ENCODE measurements around the gene TM9SF2. TPM values are rescaled to one million over a fixed set of nuclear protein-coding genes. Genes with fewer than 3 reads are reported as not detected.

The TM9SF2 gene
- total RNA-seq, 1 donor from 2014 or later = 74.1 TPM

DNA sequence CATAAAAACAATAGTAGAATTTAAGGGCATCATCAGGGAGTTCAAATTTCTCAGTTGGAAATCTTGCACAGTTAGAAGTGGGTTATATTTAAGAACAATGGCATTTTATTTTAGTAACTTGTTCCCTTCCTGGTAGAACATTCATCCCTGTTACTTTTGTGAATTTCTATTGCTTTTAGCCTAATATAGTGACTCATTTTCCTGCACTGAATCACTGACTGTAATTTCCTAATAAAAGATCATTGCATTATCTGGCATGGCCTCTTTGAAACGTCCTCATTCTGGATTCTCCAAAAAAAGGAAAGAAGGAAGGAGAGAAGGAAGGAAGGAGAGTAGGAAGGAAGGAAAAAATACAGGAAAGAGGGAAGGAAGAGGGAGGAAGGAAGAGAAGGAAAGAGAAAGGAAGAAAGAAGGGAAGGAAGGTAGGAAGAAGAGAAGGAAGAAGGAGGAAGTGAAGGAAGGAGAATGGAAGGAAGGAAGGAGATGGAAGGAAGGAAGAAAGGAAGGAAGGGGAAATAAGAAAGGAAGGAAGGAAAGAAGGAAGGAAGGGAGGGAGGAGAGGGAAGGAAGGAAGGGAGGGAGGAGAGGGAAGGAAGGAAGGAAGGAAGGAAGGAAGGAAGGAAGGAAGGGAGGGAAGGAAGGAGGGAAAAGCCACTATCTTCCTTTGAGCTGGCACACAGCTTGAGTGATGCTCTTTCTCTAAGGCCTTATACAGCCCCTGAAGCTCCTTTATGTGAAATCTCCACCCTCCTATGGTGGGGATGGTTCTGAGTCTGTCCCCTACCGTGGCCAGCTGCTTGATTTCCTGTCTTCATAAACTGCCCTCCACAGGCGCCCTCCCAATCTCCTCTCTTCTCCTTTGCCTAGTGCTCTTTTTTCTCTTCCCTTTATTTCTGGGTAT, 29.8 kb upstream of the TM9SF2 start:
- no peak for DNase-seq
- TF ChIP-seq, protein P1, sequence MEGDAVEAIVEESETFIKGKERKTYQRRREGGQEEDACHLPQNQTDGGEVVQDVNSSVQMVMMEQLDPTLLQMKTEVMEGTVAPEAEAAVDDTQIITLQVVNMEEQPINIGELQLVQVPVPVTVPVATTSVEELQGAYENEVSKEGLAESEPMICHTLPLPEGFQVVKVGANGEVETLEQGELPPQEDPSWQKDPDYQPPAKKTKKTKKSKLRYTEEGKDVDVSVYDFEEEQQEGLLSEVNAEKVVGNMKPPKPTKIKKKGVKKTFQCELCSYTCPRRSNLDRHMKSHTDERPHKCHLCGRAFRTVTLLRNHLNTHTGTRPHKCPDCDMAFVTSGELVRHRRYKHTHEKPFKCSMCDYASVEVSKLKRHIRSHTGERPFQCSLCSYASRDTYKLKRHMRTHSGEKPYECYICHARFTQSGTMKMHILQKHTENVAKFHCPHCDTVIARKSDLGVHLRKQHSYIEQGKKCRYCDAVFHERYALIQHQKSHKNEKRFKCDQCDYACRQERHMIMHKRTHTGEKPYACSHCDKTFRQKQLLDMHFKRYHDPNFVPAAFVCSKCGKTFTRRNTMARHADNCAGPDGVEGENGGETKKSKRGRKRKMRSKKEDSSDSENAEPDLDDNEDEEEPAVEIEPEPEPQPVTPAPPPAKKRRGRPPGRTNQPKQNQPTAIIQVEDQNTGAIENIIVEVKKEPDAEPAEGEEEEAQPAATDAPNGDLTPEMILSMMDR (IDR thresholded peaks at IDR 0.05; ENCODE audit: partially characterized antibody, unreplicated experiment) = no peak
- H3K4me1 Mint-ChIP-seq (ENCODE audit: low read depth, unreplicated experiment) = peaks cover 15% of the 10 kb centered on the region
- no peak overlapping the region for H3K4me3 Mint-ChIP-seq (ENCODE audit: unreplicated experiment)
- H3K36me3 Mint-ChIP-seq (ENCODE audit: unreplicated experiment) = no peaks in the 10 kb centered on the region
- peaks cover 4% of the 10 kb centered on the region for H3K9me3 Mint-ChIP-seq (ENCODE audit: unreplicated experiment)
- H3K27ac Mint-ChIP-seq (ENCODE audit: unreplicated experiment) = no peak overlapping the region
- no peaks in the 10 kb centered on the region for H3K27me3 Mint-ChIP-seq (ENCODE audit: unreplicated experiment)

DNA sequence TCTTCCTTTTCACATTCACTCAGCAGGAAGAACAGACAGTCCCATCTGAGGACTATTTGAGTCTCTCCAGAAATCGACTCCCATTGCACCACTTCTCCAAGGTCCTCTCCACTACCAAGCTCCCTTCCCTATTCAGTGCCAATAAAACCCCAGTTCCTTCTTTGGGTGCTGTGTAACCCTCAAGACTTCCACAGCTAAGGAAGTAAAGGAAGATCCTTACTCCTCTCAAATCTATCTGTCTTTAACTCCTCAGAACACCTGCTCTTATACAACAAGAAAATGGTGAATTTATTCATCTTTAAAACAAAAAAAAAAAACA, 29.2 kb upstream of the TM9SF2 start:
- Mint-ChIP-seq H3K4me3 (ENCODE audit: unreplicated experiment) (no peak overlapping the region), H3K9me3 (ENCODE audit: unreplicated experiment) (peaks cover 4% of the 10 kb centered on the region), H3K27ac (ENCODE audit: unreplicated experiment) (no peak overlapping the region), H3K4me1 (ENCODE audit: low read depth, unreplicated experiment) (peaks cover 12% of the 10 kb centered on the region), H3K36me3 (ENCODE audit: unreplicated experiment) (no peaks in the 10 kb centered on the region), H3K27me3 (ENCODE audit: unreplicated experiment) (peaks cover 2% of the 10 kb centered on the region)
- no peak for DNase-seq
- TF ChIP-seq, protein P1 (IDR thresholded peaks at IDR 0.05; ENCODE audit: partially characterized antibody, unreplicated experiment) = no peak

DNA sequence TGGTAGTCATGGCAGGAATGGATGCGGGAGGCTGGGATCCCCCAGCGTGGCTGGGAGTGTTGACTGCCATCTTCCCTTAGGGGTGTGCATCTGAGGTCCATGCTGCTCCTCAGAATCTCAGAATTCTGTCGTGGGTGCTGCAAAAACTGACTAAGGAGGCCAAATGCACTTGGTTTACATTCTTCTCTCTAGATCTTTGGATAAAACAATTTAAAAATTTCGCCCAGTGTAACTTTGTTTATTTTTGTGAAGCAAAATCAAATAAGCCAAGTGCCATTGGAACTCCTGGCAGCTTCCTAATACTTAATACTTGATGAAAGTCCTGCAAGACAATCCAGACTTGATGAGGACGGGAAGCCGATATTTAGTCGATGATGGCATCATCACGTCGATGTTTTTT, 27.8 kb upstream of the TM9SF2 start:
- DNase-seq = no peak
- Mint-ChIP-seq H3K4me3 (ENCODE audit: unreplicated experiment) (no peak overlapping the region), H3K36me3 (ENCODE audit: unreplicated experiment) (no peaks in the 10 kb centered on the region), H3K27me3 (ENCODE audit: unreplicated experiment) (peaks cover 2% of the 10 kb centered on the region), H3K27ac (ENCODE audit: unreplicated experiment) (no peak overlapping the region), H3K4me1 (ENCODE audit: low read depth, unreplicated experiment) (peaks cover 8% of the 10 kb centered on the region), H3K9me3 (ENCODE audit: unreplicated experiment) (peaks cover 2% of the 10 kb centered on the region)
- TF ChIP-seq, protein P1 (IDR thresholded peaks at IDR 0.05; ENCODE audit: partially characterized antibody, unreplicated experiment) = no peak

DNA sequence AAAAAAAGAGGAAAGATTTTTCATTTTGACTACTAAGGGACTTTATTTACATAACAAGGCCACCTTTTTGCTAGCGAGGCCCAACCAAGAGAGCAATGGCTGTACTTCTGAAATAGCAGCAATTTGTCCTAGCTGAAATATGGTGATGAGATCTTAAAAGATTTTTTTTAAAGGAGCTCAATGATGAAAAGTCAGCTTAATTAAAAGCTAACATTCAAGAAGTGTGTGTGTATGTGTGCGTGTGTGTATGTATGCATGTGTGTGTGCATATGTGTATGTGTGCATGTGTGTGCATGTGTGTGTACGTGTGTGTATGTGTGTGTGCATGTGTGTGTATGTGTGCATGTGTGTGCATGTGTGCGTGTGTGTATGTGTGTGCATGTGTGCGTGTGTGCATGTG, 24.6 kb upstream of the TM9SF2 start:
- Mint-ChIP-seq H3K9me3 (ENCODE audit: unreplicated experiment) (peaks cover 2% of the 10 kb centered on the region), H3K4me1 (ENCODE audit: low read depth, unreplicated experiment) (no peaks in the 10 kb centered on the region), H3K4me3 (ENCODE audit: unreplicated experiment) (no peak overlapping the region), H3K36me3 (ENCODE audit: unreplicated experiment) (no peaks in the 10 kb centered on the region), H3K27ac (ENCODE audit: unreplicated experiment) (no peak overlapping the region), H3K27me3 (ENCODE audit: unreplicated experiment) (peaks cover 4% of the 10 kb centered on the region)
- no peak for DNase-seq
- TF ChIP-seq, protein P1 (IDR thresholded peaks at IDR 0.05; ENCODE audit: partially characterized antibody, unreplicated experiment) = no peak

DNA sequence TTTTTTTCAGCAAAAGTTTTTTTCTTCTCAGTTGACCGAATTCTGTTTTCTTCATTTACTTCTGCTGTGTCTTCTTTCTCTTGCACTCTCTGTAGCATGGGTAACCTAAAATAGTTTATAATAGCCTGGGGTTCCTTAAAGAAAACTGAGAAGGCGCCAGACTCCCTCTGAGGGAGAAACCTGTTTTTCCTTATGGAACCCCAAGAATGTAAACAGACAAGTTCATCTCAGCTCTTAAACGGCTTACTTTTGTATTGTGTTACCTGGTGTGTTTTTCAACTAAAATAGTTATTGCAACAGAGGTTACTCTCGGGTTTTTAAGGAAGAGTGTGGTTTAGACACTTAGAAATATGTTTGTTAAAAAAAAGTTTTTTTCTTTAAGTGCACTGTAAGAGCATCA, 23.8 kb upstream of the TM9SF2 start:
- Mint-ChIP-seq H3K36me3 (ENCODE audit: unreplicated experiment) (no peaks in the 10 kb centered on the region), H3K27me3 (ENCODE audit: unreplicated experiment) (peaks cover 4% of the 10 kb centered on the region), H3K27ac (ENCODE audit: unreplicated experiment) (no peak overlapping the region), H3K4me3 (ENCODE audit: unreplicated experiment) (no peak overlapping the region), H3K9me3 (ENCODE audit: unreplicated experiment) (peaks cover 2% of the 10 kb centered on the region), H3K4me1 (ENCODE audit: low read depth, unreplicated experiment) (no peaks in the 10 kb centered on the region)
- TF ChIP-seq, protein P1 (IDR thresholded peaks at IDR 0.05; ENCODE audit: partially characterized antibody, unreplicated experiment) = no peak
- DNase-seq = no peak

All from glutamatergic neuron (in vitro differentiated cells).